IPS-18c (cell line): ENCODE measurements around the gene XG.
"Not testable (repeated sequence)": the region's sequence is repeated elsewhere in the genome, so short reads cannot be mapped to it uniquely, and the experiment has no call there.

ENCODE experiments used
- H3K4me3 ChIP-seq: 2 replicates; pipeline ENCODE4 v1.7.0; 2013; ENCODE audit warnings: low read depth, mild to moderate bottlenecking, low read length, moderate library complexity; ENCODE audit not compliant: insufficient read depth
- H3K9me3 ChIP-seq: one replicate; pipeline ENCODE4 v1.6.1; 2013; ENCODE audit warnings: mild to moderate bottlenecking, low read length, moderate library complexity; ENCODE audit not compliant: control insufficient read depth, insufficient read depth

XG gene, protein sequence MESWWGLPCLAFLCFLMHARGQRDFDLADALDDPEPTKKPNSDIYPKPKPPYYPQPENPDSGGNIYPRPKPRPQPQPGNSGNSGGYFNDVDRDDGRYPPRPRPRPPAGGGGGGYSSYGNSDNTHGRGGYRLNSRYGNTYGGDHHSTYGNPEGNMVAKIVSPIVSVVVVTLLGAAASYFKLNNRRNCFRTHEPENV

DNA sequence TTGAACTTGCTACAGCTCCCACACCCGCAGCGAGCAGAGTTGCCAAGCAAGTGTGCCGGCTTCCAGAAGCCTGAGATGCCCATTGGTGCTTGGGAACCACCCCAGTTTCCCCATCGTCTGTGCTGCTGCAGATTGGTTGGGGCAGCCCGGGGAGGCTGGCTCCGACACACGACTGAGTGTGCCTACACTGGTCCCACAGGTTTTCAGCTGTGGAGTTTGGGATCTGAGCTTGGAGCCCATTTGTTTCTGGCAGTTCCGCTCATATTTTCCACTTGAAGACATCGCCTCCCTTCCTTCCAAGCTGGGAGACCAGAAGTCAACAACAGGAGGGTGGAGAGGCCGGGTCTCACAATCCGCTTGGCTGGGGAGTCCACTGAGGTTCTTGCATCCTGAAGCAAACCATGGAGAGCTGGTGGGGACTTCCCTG, at the start of gene XG:
Gene XG (plus strand): TSS at position 167 of the 427 bp plus-strand sequence. CDS start 235 bp downstream, at position 402.
- not testable (repeated sequence) for H3K4me3 ChIP-seq, H3K9me3 ChIP-seq

DNA sequence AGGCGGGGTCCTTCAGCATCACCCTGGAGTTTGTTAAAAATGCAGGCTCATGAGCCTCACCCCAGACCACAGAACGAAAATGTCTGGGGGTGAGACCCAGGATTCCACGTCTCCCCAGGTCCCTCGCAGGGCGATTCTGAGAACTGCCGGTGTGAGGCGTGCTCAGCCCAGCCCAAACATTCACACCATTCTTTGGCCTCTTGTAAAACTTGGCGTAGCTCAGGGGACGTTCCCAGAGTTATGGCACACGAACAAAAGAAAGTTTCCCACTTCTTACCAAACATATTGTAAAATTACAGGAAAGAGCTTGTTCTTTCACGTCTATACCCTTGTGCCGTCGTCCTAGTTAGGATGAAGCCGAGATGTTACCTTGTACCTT, 47.9 kb upstream of the XG start:
- H3K4me3 ChIP-seq = no peak overlapping the region
- no peaks in the 10 kb centered on the region for H3K9me3 ChIP-seq

DNA sequence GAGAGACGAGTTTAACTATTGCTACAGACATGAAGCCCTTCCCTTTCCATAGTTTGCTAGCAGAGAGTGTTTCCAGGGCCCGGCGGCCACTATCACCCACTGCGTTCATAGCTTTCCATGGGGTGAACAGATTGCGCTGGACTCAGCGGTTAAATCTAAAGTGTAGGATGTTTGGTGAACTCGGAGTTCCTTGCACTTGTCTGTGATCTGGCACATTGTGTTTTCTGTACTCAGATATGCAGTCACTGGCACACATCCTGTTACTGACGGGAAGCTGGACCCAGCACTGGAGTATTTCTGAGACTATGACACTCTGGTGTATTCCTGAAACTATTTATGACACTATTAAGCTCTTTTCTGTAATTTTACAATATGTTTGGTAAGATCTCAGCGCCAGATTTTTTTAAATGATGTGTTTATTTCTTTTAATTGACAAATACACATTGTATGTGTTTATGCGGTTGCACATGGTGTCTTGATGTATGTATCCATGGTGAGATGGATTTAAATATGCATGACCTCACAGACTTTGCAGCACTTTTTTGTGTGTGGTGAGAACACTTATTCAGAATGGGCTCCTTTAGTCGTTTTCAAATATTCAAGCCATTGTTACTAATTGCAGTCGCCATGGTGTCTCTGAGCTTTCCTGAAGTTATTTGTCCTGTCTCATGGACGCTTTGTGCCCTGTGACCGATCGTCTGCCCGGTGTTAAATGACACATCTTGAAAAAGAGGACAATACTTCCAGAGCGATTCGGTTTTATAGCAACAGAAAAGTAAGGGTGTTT, 46.6 kb upstream of the XG start:
- Histone ChIP-seq H3K9me3 (no peaks in the 10 kb centered on the region), H3K4me3 (no peak overlapping the region)

DNA sequence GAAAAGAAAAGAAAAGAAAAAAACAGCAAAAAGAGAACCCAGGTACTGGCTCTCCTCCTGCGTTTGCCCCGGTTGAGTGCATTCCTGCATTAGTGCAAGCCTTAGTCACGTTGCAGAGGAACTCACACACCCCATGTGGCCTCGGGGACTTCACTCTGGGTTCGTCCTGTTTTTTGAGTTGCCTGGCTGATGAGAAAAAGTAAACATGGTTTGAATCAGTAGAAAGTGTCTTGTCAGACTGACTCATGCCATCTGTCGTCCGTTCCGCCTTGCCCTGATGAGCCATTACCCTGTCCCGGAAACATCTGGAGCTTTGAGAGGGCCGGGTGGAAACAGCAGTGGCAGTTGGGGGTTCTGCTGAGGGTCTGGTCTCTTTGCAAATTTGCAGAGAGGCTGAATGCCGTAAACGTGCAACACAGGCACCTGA, 44.5 kb upstream of the XG start:
- no peak overlapping the region for H3K4me3 ChIP-seq
- no peaks in the 10 kb centered on the region for H3K9me3 ChIP-seq

DNA sequence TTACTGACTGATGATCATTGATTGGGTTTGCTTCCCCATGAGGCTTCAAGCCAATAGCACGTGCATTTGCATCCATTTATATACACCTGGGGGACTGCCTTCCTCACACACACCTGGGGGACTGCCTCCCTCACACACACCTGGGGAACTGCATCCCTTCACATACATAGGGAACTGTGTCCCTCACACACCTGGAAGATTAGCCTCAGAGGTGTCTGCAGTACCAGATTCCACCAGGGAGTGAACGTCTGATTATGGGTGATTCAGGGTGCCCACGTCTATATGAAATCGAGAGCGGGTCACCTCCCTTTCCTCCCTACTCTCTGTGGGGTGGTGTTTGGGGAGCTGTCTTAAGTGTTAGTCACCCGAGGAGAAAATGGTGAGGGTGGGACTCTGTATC, 43.8 kb upstream of the XG start:
- no peak overlapping the region for H3K4me3 ChIP-seq
- H3K9me3 ChIP-seq = no peaks in the 10 kb centered on the region

DNA sequence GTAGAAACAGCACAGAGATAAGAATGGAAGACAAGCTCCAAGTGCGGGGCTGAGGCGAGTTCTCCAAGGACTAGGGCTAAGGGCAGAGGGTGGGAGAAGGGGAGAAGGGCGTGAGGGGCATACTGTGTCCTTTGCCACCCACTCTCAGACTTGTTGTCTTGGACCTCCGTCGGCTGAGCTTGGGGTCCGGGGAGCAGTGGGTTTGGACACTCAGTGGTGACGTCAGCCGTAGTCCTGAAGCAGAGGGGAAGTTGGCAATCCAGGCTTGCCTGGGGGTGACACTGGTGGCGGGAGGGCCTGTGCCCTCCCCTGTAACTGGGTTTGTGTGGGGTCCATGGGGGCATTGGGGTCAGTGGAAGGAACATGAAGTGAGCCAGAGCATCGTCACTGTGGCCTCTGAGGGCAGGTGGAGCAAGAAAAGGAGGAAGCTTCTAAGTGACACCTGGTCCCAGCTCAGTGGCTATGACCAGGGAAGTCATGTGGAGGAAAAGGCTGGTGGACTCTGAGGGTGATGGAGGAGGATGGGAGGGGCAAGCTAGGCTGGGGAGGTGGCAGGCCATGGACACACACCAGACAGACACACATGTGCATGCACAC, 43.1 kb upstream of the XG start:
- no peaks in the 10 kb centered on the region for H3K9me3 ChIP-seq
- H3K4me3 ChIP-seq = no peak overlapping the region

DNA sequence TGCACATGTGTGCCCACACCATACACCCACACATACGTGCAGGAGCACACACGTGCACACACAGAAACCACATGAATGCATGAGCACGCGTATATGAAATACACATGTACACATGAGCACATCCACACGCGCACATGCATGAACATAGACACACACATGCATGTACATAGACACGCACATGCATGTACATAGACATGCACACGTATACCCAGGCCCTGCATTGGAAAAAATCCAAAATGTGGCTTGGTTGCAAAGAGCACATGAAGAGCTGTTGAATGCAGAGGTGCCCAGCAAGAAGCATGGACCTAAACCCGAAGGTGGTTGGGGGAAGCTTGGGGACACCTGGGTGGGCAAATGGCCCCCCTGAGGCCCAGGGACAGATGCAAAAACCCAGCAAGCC, 42.3 kb upstream of the XG start:
- Histone ChIP-seq H3K4me3 (no peak overlapping the region), H3K9me3 (no peaks in the 10 kb centered on the region)

DNA sequence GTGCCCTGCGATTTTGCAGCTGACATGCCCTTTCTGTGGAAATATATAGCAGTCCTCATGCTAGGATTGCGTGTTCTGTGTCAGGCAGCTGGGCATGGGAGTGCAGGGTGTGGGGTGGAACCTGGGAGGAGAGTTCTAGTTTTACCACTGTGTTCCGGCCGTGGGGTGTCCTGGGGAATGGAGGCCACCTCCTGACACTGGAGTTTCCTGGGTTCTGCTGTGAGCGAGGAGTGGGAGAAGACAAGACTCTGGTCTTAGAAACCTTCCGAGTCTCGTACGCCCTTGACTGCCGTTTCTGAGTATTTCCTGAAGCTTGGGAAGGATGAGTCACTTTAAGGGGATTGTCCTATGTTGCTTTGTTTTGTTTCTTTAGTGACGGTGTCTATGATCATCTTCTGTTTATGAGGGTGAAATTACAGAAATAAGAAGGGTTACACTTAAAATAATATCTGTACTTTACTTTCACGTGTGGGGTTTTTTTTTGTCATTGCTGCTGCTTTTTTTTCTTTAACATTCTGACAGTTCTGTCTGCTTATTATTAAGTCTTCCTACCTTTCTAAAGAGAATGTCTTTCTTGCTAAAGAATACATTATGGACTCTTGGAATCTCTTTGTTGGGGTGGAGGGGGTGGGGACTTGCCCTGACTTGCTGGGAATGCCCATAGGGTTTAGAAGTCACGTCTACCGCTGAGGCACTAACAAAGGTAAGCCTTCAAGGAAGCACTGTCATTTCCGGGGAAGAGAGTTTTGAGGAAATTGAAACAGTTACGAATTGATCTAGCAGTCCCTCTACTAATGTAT, 41.6 kb upstream of the XG start:
- H3K4me3 ChIP-seq = no peak overlapping the region
- H3K9me3 ChIP-seq = no peaks in the 10 kb centered on the region

DNA sequence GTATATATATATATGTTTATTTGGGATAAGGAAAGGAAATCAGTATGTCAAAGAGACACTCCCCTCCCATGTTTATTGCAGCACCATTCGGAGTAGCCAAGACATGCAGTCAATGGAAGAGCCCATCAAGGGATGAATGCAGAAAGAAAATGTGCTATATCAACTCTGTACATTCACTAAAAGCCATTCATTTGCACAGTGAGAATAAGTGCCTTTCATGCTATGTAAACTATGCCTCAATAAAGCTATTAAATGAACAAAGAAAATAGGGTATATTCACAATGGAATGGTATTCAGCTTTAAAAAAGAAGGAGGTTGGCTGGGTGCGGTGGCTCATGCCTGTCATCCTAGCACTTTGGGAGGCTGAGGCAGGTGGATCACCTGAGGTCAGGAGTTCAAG, 40.4 kb upstream of the XG start:
- Histone ChIP-seq H3K9me3 (no peaks in the 10 kb centered on the region), H3K4me3 (no peak overlapping the region)

DNA sequence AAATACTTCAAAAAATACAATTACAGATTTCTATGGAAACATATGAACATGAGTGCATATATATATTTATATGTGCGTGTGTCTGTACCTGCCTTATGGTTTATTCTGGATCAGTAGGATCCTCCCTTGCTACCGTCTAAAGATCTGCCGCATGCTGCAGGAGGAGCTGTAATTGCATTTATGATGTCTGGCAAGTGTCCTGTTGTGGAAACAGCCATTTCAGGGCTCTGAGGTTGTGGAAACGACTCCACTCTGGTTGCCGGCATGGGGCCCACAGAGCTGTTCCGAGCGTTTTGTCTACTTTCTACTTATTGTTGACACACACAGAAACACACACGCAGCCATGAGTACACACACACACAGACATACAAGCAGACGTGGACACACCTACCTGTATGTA, 39.4 kb upstream of the XG start:
- no peaks in the 10 kb centered on the region for H3K9me3 ChIP-seq
- no peak overlapping the region for H3K4me3 ChIP-seq

DNA sequence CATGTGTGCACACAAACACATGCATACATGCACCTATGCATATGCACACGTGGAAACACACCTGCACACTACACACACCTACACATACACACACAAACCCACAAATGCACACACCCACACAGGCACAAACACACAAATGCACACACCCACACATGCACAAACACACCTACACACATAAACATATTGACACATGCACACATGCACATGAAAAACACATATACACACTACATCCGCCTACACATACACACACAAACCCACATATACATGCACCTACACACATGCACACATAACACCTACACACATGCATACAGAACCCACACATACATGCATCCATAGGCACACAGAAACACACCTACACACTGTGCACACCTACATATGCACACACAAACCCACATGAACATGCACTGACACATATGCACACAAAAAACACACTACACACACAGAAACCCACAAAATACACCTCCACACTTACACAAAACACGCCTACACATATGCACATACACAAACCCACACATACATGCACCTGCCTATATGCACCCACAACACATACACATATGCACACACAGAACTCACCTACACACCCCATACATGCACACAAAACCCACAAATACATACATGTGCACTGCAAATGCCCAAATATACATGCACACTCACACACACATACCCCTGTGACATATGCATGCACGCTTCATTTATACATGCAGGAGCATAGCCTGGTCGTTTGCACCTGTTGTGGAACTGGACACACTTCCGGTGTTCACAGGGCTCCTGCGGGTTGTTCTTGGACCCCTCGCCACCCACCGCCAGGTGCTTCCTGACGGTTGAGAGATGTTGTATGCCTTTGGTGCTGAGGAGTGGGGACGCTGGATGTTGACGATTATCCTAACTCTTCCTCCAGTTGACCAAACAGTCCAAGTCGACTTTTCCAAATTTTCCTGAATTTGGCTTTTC, 38.7 kb upstream of the XG start:
- no peaks in the 10 kb centered on the region for H3K9me3 ChIP-seq
- no peak overlapping the region for H3K4me3 ChIP-seq

DNA sequence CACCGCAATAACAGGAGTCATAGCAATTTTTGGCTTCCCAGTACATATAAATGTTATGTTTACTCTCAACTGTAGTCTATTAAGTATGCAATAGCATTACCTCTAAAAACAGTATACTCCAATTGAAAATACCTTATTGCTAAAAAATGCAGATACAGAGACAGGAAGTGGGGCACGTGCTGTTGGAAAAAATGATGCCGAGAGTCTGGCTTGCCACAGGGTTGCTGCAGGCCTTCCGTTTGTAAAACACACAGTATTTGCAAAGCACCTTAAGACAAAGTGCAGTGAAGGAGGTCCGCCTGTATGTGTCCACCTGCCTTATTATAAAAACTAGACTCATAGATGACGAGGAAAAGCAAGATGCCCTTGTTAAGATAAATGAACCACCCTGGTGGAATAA, 37.3 kb upstream of the XG start:
- H3K9me3 ChIP-seq = no peaks in the 10 kb centered on the region

DNA sequence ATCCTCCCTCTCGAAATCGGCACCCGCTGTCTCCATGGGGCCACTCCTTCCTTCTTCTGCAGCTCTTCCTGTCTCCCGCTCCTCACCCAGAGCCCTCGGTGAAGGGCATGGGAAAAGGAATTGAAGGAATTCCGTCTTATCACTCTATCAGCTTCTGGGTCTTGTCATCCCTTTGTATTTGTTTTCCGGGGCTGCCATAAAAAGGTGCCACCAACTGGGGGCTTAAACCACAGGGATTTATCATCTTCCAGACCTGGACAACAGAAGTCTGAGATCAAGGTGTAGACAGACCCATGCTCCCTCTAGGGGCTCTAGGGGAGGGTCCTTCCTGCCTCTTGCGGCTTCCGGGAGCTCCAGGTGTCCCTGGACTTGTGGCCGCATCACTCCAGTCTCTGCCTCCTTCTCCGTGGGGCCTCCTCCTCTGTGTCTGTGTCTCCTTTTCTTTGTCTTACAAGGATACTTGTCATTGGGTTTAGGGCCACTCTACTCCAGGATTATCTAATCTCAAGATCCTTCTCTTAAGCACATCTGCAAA, 36.7 kb upstream of the XG start:
- H3K4me3 ChIP-seq = no peak overlapping the region
- no peaks in the 10 kb centered on the region for H3K9me3 ChIP-seq

More for the DNA sequence above, 37.3 kb upstream of the XG start:
- no peak overlapping the region; the same call in 1 of the 2 replicates for H3K4me3 ChIP-seq

DNA sequence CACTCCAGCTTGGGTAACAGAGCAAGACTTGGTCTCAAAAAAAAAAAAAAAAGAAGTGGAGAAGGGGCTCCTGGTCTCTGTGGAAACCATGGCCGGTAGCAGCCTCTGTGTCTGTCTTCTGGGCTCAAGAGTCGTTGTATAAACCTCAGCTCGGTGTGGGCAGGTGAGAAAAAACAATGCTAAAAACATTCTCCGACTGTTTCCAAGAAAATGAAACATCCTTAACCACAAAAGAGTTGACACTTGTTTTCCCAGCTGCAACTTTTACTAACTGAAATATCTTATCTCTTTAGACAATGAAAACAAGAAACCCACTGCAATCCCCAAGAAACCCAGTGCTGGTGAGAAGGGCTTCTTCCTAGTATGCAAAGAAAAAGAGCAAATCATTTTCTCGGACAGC, 34.5 kb upstream of the XG start:
- H3K9me3 ChIP-seq = no peaks in the 10 kb centered on the region
- no peak overlapping the region for H3K4me3 ChIP-seq

DNA sequence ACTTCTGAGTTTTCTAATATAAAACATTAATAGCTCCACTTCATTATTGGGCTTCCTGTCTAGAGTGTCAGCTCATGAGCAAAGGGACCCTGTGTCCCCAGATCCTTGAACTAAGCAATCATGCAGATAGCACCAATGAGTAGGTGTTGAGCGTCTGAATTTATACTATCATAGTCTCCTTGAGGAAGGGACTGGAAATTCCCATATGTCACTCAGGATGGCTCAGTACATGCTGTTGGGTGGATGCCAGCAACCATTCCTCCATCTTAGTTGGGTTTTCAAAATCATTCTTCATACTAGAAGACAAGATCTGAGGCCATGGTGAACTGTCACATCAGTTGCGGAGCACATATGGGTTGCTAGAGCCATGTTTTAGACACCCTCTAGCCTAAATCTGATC, 33.0 kb upstream of the XG start:
- no peak overlapping the region for H3K4me3 ChIP-seq
- H3K9me3 ChIP-seq = no peaks in the 10 kb centered on the region

DNA sequence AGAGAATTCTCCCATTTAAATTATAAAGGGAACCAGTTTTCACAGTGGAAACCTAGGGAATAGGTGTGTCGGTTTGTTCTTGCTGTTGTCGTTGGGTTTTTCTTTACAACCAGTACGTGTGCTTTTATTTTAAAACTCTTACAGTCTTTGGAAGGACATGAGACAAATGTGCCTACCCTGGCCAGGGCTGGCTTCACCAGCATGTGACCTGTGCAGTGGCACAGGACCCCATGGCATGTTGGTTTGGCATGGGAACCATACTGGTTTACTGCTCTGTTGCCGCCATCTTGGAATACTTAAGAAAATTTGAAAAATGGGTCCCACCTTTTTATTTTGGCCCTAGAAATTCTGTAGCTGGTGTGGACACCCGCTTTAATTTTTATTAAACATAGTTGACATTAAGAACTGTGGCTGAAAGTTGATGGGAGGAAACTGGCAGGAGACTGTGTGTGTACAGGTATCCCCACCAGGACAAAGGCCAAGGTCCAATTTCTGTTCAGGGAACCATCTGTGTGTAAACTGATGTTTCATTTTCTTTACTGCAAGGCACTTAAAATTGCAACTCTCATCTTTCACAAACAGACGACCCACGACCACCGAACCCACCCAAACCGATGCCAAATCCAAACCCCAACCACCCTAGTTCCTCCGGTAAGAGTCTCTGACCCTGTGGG, 31.9 kb upstream of the XG start:
- H3K9me3 ChIP-seq = no peaks in the 10 kb centered on the region
- no peak overlapping the region for H3K4me3 ChIP-seq
